NB4 (cell line): ENCODE data around the gene GREM1.

Experiments used
- CTCF ChIP-seq: IDR thresholded peaks from one replicate; pipeline ENCODE4 v1.5.1; 2012; ENCODE audit warnings: low read depth, low read length
- MAX ChIP-seq: IDR thresholded peaks from 2 replicates; pipeline ENCODE4 v1.6.1; 2011; ENCODE audit warnings: low read depth, low read length
- POLR2A ChIP-seq: IDR thresholded peaks from 2 replicates; pipeline ENCODE4 v1.6.1; 2011; ENCODE audit warnings: mild to moderate bottlenecking; ENCODE audit not compliant: insufficient read length; ENCODE audit errors: extremely low read depth

GRCh38 chr15:32786906-32787305 is 69.1 kb downstream of the GREM1 start:
- TF ChIP-seq POLR2A = no peak
- no peak for TF ChIP-seq CTCF
- no peak for TF ChIP-seq MAX
